Measurements from ENCODE around the gene NECAB2.

NECAB2 gene

DNA sequence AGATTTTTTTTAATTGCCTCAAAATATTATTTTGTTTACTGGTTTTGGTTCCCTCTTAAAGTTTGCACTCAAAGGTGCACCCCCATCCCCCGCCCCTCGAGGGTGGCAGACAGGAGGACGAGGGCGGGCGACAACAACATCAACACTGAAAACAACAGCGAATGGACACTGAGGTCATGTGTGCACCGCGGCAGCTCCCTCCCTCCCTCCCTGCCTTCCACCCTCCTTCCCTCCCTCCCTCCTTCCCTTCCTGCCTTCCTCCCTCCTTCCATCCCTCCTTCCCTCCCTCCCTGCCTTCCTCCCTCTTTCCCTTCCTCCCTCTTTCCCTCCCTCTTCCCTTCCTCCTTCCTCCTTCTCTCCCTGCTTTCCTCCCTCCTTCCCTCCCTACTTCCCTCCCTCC, 16.5 kb upstream of the NECAB2 start:
- DNase-seq (ENCODE audit: low read depth in 2 of 2, low spot score in 1 of 2), result no peak

DNA sequence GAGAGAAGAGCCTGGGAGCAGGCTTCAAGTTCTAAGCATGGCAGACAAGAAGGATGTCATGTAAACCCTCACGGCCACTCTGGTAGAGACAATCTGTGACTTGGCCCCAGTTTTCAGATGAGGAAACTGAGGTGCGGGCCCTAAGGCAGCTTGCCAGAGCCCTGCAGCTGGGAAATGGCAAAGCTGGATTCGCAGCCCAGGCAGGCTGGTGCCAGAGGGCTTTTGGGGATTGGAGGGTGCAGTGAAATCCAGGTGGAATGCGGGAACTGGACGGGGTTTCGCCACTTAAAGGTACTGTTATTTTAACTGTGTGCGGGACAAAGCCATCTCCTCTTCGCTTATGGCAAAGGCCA, 15.5 kb upstream of the NECAB2 start:
- DNase-seq (ENCODE audit: low read depth in 2 of 2, low spot score in 1 of 2), result no peak

DNA sequence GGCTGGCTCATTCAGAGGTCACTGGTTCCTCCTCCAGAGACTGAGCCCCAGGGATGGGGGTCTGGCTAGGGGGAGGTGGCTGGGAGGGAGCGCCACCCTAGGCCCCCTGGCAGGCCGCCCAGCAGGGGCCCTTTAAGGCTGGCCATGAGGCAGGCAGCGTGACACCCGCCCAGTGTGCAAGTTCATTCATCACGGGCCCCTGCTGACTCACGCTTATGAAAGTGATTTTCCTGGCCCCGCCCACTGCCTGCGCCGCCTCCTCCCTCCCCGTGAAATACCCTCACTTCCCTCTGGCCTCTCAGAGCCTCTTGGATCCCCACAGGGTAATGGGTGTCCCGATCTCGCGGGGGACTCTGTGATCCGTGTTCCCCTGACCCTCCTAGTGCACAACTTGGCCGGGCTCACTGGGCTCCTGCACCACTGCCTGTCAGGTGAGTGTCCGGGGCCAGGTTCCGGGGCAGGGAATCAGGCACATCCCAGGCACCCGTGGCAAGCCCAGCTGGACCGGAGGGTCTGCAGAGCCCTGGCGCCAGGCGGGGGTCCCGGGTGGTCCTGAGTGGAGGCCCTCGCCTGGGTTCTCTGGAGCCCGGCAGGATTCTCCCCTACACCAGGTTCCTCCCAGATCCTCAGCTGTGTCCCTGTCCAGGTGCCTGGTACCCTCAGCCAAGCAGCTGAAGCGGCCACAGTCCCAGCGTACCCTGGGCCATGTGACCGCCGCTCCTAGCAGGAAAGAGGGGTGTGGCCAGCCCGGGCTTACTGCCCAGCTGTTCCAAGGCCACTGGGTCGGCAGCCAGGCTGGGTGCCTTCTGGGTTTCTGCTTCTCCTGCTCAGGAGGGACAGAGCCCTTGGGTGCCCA, 14.9 kb upstream of the NECAB2 start, which contains the start of gene OSGIN1:
TSS of gene OSGIN1 (plus strand) at position 301 of the 856 bp plus-strand sequence. CDS start 4,432 bp downstream, outside the sequence.
- DNase-seq (ENCODE audit: low read depth in 2 of 2, low spot score in 1 of 2), result peak in 1 of 2 donors; percentile 22

DNA sequence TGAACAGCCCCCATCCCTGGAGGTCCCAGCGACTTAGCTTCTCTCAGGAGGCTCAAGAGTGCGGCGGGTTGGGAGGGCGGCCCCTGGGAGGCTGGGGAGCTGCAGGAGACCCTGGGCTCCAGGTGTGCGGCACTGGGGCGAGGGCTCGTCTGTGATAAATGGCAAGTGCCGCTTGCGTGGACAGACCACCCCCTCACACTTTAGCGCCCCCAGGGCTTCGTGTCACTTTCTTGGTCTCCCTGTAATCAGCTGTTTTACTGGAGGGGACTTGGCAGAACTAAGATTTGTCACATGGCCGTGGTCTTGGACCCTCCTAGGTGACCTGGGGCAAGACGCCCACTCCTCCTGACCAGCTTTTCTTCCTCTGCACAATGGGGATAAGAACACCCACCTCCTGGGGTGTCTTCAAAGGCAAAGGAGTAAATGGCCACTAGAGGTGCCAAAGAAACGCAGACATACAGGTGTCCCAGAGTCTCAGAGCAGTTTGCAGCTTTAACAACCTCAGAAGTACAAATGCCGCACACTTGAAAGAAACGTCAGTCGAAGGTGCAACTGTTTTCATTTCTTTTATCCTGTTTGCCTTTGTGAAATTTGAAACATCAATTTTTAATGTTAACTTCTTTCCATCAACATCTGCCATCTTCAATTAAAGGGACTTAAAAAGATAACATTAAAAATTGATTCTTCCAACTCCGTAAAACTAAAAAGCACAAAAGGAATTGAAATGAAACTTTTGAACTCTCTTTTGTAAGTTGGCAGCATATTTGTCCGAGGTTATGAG, 14.1 kb upstream of the NECAB2 start:
- no peak for DNase-seq (ENCODE audit: low read depth in 2 of 2, low spot score in 1 of 2)

DNA sequence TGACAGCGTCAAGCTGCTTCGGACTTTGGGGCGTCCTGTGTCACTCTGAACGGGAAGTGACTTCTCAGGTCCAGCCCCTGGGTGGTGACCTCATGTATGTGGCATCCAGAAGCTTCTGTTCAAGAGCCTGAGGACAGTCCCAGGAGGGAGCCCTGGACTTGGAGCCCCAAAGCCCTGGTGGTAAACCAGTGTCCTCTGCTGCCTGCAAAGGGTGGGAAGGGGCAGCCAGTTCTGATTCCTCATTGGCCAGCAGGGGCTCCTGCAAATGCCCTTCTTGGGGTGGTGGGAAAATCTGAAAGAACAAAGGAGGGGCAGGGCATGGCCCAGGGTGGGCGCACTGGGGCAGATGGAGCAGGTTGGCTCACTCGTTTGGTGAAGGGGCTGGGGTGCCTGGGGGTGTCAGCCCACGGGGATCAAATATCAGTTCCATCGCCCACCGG, 13.4 kb upstream of the NECAB2 start:
- DNase-seq (ENCODE audit: low read depth in 2 of 2, low spot score in 1 of 2), result no peak

DNA sequence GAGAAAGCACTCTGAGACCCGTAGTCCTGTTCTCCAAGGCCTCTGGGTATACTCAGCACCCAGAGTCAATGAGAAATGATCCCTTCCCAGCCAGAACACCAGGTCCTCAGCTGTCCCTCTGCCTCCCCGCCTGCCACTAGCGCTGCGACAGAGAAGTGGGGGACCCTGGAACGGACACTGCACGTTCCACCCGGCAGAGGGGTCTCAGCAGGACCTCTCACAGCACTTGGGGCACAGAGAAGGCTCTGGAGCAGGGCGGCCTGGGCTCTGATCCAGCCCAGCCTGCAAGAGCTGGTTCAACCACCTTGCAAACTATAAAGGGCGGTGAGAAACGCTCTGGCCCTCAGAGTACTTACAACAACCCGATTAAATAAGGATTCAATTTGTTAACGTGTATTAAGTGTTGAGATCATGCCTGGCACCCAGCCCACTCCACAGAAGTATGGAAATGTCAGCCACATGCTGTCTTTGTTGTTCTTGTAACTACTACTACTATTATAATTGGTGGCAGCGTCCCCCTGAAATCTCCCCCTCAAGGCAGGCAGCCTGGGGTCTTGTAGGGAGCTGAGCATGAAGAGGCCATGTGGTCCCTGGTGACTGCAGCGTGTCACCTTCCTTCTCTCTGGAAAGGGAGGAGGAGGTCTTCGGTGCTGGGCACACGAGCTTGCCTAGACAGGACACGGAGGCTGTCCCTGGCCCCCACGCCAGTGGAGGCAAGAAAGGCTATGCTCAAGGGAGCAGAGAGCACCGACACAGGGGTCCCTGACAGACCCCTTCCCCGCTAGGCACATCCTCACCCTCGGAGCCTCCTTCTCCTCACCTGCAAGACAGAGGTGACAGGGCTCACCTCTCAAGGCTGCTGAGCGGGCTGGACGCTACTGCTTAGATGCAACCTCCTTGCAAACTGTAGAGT, 12.6 kb upstream of the NECAB2 start:
- no peak for DNase-seq (ENCODE audit: low read depth in 2 of 2, low spot score in 1 of 2)

DNA sequence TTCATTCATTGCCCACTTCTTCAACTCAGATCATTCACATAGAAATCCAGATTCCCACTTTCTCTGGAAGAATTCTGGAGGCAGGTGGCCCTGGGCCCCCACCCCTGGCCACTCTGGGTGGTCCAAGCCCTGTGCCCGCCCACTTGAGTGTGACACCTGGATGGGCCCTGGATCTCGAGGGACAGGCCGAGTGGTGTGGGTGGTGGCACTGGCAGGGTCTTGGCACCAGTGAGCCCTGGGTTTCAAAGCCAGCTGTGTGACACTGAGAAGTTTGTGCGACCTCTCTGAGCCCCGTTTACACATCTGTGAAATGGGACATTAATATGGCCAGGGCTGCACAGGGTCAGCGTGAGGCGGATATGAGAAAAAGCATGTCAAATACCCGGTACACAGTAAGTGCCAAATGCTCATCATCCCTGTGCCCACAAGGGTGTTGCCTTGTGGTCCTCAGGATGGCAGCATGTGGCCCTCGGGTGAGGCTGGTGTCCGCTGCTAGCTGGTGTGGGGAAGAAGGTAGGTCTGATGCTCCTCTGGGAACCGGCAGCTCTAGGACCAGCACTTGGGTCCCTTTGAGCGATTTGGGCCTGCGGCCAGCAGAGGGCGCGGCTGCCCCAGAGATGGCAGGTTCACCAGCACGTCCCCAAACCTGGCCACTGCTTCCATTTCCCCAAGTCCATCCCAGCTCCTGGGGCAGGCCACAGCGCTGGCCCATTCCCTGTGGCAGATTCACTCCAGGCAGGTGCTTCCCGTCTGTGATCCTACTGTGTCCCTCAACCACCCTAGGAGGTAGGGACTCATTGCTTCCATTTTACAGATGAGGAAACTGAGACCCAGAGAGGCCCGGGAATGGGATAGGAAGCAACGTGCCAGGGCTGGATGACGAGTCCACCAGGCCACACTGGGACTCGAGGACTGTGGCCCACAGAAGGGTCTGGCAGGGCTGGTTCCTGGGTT, 11.4 kb upstream of the NECAB2 start:
- peak; percentile 32 to 45 for DNase-seq (ENCODE audit: low read depth in 2 of 2, low spot score in 1 of 2)

DNA sequence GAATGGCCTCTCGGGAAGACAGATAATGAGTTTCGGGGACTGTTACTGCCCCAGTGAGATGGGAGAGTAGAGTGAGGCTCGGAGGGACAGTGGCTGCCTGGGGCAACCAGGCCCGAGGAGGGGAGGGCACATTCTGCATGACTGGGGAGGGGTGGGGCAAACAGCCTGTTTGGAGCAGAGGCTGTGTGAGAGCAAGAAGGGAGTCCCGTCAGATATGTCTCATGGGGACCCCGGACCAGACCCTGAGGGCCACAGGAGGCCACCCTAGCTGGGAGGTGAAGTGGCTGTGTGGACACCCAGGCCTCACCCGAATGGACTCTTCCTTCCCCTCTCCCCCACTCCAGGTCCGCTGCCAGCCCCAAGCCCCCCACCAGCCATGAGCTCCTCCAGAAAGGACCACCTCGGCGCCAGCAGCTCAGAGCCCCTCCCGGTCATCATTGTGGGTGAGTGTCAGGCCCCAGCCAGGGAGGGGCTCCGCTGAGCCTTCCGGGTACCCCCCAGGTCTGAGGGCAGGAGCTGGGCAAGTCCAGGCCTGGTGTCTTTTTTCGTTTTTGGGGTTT, 10.7 kb upstream of the NECAB2 start:
- no peak for DNase-seq (ENCODE audit: low read depth in 2 of 2, low spot score in 1 of 2)

DNA sequence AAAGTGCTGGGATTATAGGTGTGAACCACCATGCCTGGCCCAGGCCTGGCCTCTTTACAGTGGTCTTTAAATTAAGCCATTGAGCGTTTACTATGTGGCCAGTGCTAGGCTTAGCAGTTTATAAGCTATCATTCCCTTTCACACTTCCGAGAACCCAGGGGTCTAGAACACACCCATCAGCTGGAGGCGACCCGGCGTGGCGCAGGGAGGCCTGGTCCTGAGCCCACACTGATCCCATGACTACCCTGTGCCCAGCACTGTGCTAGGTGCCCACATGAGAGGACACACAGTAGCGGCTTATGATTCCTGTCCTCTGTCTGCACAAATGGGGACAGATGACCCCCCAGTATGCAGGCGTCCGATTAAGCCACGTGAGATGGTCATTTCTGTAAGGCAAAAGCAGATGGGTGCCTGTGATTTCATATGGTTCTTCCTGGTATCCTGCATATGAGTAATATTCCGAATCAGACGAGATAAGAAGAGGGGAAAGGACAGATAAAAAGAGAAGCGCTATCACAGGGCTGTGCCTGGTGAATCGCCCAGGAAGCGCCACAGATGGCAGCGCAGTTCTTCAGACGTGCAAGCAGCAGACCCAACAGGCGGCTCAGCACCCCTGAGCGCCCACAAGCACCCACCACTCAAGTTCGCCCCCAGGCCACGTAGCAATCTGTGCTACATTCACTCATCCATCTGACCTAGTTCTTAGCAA, 9.8 kb upstream of the NECAB2 start:
- DNase-seq (ENCODE audit: low read depth in 2 of 2, low spot score in 1 of 2), result no peak

DNA sequence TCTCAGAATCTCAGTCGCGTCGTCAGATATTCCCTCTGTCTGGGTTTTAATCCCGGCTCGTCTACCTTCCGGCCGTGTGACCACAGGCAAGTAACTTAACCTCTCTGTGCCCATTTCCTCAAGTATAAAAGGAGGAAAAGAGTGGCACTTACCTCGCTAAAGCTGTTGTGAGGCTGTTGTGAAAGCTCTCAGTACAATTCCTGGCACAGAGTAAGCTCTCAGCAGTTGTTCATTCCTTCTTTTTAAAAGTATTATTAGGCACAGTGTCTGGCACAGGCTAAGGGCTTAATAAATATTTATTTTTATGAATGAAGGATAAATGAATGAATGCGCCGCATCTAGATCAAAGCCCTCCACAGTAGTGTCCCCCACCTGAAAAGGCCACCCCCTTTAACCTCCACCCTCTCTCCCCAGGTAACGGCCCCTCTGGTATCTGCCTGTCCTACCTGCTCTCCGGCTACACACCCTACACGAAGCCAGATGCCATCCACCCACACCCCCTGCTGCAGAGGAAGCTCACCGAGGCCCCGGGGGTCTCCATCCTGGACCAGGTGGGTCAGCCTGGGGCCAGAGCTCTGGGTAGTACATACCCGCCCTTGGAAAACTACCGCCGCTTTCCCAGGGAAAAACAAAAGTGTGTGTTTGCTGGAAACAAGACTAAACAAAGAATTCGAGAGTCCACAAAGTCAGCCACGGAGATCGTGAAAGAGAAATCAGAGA, 9.0 kb upstream of the NECAB2 start:
- no peak for DNase-seq (ENCODE audit: low read depth in 2 of 2, low spot score in 1 of 2)

DNA sequence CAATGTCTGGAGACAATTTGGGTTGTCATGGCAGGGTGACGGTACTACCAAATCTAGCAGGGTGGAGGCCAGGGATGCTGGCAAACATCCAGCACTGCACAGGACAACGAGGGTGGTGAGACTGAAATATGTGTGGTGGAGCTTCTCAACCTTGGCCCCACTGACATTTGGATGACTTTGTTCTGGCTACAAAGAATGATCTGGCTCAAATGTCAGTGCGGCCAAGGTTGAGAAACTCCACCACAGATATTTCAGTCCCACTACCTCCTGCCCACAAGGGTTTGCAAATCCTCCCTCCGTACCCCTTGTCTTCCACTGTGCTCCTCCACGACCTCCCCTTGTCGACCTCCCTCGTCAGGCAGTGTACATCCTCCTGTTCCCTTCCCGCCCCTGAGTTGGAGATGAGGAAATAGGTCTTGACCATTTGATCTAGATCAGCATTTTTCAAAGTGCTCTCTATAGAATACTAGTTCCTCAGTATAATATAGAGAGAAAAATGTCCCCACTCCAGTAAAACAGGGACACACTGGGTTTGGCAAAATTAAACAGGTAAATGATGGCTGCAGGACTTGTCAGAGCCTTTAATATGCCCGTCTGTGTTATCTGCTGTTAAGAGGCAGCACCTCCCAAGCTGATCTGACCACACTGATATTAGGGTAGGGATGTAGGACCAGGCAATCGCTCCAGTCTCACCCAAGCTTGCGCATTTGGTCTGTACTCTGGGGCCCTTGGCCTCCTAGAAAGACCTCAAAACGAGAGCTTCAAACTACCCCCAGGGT, 8.2 kb upstream of the NECAB2 start:
- DNase-seq (ENCODE audit: low read depth in 2 of 2, low spot score in 1 of 2), result no peak

DNA sequence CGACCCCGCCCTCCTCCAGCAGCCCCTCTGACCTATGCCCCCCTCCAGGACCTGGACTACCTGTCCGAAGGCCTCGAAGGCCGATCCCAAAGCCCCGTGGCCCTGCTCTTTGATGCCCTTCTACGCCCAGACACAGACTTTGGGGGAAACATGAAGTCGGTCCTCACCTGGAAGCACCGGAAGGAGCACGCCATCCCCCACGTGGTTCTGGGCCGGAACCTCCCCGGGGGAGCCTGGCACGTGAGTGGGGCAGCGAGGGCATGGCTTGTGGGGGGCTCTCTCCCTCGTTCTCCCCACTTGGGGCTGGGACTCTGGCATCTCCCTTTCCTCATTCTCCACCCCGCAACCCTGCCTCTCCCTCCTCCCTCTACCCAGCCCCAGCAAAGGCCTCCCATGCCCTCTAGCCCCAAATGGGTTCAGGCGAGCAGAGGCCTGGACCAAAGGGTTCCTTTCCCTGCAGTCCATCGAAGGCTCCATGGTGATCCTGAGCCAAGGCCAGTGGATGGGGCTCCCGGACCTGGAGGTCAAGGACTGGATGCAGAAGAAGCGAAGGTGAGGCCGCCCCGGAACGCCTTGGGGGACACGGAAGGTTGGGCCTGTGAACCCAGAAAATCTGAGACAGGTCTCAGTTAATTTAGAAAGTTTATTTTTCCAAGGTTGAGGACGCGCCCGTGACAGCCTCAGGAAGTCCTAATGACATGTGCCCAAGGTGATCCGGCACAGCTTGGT, 7.4 kb upstream of the NECAB2 start:
- no peak for DNase-seq (ENCODE audit: low read depth in 2 of 2, low spot score in 1 of 2)

DNA sequence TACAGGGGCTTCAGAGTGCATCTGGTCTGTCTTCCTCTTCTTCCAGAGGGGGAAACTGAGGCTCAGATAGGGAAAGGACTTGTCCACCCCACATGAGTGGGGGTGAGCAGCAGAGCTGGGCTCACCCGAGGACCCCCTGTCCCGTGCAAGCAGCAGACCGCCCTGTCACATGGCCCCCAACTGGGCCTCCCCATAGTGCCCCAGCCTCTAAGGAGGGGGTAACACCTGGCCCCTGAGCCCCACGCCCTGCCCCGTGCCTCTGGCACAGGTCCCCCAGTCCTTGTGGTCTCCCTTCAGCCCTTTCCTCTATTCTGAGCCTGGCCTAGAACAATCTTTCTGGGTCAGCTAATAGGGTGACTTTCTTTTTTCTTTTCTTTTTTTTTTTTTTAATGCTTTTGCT, 6.5 kb upstream of the NECAB2 start:
- DNase-seq (ENCODE audit: low read depth in 2 of 2, low spot score in 1 of 2), result no peak

DNA sequence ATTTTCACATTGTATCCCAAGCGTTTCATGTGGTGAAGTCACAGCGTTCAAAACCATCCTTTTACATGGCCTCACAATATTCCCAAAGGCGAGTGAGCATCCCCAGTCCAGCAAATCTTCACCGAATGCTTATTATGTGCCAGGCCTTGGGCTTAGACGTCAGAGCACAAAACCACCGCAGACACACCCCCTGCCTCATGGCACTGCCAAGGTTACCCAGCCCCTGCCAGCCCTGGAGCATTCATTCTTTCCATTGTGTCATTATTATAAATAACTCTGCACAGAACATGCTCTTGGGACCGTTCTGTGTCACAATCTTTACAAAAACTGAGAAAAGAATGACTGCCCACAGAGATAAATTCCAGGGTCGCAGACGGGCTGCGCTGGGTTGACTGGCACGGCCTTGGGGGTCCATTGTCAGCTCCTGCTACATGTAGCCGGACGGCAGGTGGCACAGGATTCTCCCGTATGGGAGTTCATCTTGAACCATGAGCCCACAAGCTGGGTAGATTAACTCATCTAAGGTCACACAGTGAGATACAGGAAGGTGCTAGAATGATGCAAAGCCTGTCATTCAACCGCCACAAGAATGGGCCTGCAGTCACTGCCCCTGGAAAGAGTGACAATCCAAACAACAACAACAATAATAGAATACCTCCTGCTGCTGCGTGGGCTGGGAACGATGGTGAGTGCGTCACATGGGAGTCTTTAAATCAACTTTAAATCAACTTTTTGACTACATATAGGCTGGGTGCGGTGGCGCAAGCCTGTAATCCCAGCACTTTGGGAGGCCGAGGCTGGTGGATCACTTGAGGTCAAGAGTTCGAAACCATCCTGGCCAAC, 4.5 kb upstream of the NECAB2 start:
- no peak for DNase-seq (ENCODE audit: low read depth in 2 of 2, low spot score in 1 of 2)

DNA sequence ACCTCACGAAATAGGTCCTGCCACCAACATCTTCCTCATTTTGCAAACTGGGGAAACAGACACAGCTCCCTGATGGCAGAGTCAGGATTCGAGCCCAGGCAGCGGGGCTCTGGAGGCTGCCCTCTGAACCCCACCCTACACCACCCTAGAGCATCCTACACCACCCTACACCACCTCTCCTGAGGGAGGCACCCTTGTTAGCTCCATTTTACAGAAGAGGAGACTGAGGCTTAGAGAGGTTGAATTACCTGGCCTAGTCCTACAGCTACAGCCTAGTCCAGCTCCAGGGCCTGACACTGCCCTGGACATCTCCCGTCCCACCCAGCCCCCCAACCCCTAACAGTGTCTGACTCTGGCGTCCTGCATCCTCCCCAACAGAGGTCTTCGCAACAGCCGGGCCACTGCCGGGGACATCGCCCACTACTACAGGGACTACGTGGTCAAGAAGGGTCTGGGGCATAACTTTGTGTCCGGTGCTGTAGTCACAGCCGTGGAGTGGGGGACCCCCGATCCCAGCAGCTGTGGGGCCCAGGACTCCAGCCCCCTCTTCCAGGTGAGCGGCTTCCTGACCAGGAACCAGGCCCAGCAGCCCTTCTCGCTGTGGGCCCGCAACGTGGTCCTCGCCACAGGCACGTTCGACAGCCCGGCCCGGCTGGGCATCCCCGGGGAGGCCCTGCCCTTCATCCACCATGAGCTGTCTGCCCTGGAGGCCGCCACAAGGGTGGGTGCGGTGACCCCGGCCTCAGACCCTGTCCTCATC, 3.2 kb upstream of the NECAB2 start:
- DNase-seq (ENCODE audit: low read depth in 2 of 2, low spot score in 1 of 2), result no peak

All from stimulated activated CD8-positive, alpha-beta memory T cell treated with anti-CD3 and anti-CD28 coated beads, Interleukin-4, amount 100 ng/mL, for 1 hour (primary cell).